ENCODE results near the gene INPP5A.

- TF ChIP-seq YY1 (IDR thresholded peaks at IDR 0.05; ENCODE audit: insufficient read depth, insufficient read length) (no peak), SUZ12 (IDR thresholded peaks at IDR 0.05; ENCODE audit: extremely low read depth, insufficient read depth, insufficient read length) (no peak), ZNF274 (IDR thresholded peaks at IDR 0.05; ENCODE audit: low read depth, low read length) (no peak)
Measured at GRCh38 chr10:132690401-132690800, 152.8 kb downstream of the INPP5A start.
